PFSK-1 (cell line): ENCODE measurements around the gene GMCL1.

Experiments used
- FOXP2 ChIP-seq: optimal IDR thresholded peaks from 2 replicates; pipeline ENCODE3; 2011; ENCODE audit warnings: borderline replicate concordance, control low read depth, inconsistent platforms; ENCODE audit not compliant: insufficient read depth; ENCODE audit errors: extremely low read length, extremely low read depth
- POLR2AphosphoS5 ChIP-seq: IDR thresholded peaks from 2 replicates; pipeline ENCODE4 v1.6.1; 2012; ENCODE audit warnings: low read depth, mild to moderate bottlenecking, control low read depth, low read length, moderate library complexity
- REST ChIP-seq, 2 experiments: IDR thresholded peaks; 2 replicates each; pipeline versions ENCODE4 v1.6.1 to v1.8.0; 2011 to 2012; ENCODE audit warnings: low read depth in 2 of 2, low read length in 2 of 2, control low read depth in 1 of 2, inconsistent platforms in 1 of 2, mild to moderate bottlenecking in 1 of 2, moderate library complexity in 1 of 2; ENCODE audit not compliant: insufficient read depth in 1 of 2
- SIN3A ChIP-seq: IDR thresholded peaks from 2 replicates; pipeline ENCODE4 v1.6.1; 2012; ENCODE audit warnings: mild to moderate bottlenecking, low read length, moderate library complexity, borderline replicate concordance; ENCODE audit not compliant: insufficient read depth
- TAF1 ChIP-seq: IDR thresholded peaks from 2 replicates; pipeline ENCODE4 v1.6.1; 2012; ENCODE audit warnings: low read length, control low read depth, borderline replicate concordance; ENCODE audit not compliant: insufficient read depth

GMCL1 gene

GRCh38 chr2:69831354-69831905 lies 2.0 kb downstream of the GMCL1 start:
- TF ChIP-seq FOXP2 (no peak), SIN3A (no peak), POLR2AphosphoS5 (no peak), REST (IDR thresholded peaks at IDR 0.05; ENCODE audit: insufficient read depth in 1 of 2, low read depth in 2 of 2, low read length in 2 of 2) (no peak), TAF1 (no peak)

GRCh38 chr2:69833752-69834151 lies 4.3 kb downstream of the GMCL1 start:
- TF ChIP-seq SIN3A (no peak), TAF1 (no peak), POLR2AphosphoS5 (no peak), REST (IDR thresholded peaks at IDR 0.05; ENCODE audit: insufficient read depth in 1 of 2, low read depth in 2 of 2, low read length in 2 of 2) (no peak), FOXP2 (no peak)

GRCh38 chr2:69835666-69836065 lies 6.2 kb downstream of the GMCL1 start:
- TF ChIP-seq FOXP2: no peak
- TF ChIP-seq POLR2AphosphoS5: no peak
- no peak for TF ChIP-seq SIN3A
- TF ChIP-seq REST (IDR thresholded peaks at IDR 0.05; ENCODE audit: insufficient read depth in 1 of 2, low read depth in 2 of 2, low read length in 2 of 2): no peak
- TF ChIP-seq TAF1: no peak

GRCh38 chr2:69836316-69836715 lies 6.9 kb downstream of the GMCL1 start:
- TF ChIP-seq FOXP2 (no peak), TAF1 (no peak), POLR2AphosphoS5 (no peak), SIN3A (no peak), REST (IDR thresholded peaks at IDR 0.05; ENCODE audit: insufficient read depth in 1 of 2, low read depth in 2 of 2, low read length in 2 of 2) (no peak)

GRCh38 chr2:69837533-69837932 lies 8.1 kb downstream of the GMCL1 start:
- TF ChIP-seq TAF1 (no peak), POLR2AphosphoS5 (no peak), REST (IDR thresholded peaks at IDR 0.05; ENCODE audit: insufficient read depth in 1 of 2, low read depth in 2 of 2, low read length in 2 of 2) (no peak)
